Activated CD4-positive, alpha-beta memory T cell treated with anti-CD3 and anti-CD28 coated beads, Interleukin-2, amount 10 ng/mL, durations not matched to agents 7 days and 5 days (primary cell): Measurements from ENCODE around the gene MAPK13. TPM values are rescaled to one million over a fixed set of nuclear protein-coding genes. Genes with fewer than 3 reads are reported as not detected.

Experiments used
- CTCF ChIA-PET: fragments of 350-600 bp; sonication (Branson Sonifier 250); formaldehyde crosslinking; loops from one replicate; lab custom pipeline; 2021; ENCODE audit warnings: antibody characterized with exemption, inconsistent platforms; lab: Charles Lee
- POLR2A ChIA-PET: fragments of 350-600 bp; sonication (Branson Sonifier 250); formaldehyde crosslinking; loops from one replicate; lab custom pipeline; 2021; ENCODE audit warnings: antibody characterized with exemption; lab: Charles Lee
- DNase-seq: peaks from one replicate; pipeline ENCODE4 v3.0.0-alpha.2; 2020
- H3K27ac Mint-ChIP-seq: one replicate; pipeline ENCODE4 v1.8.0; 2021; ENCODE audit warnings: mild to moderate bottlenecking, mixed read lengths
- H3K27me3 Mint-ChIP-seq: one replicate; pipeline ENCODE4 v1.8.0; 2021; ENCODE audit warnings: mixed read lengths
- H3K36me3 Mint-ChIP-seq: one replicate; pipeline ENCODE4 v1.8.0; 2021; ENCODE audit warnings: low read depth, mixed read lengths
- H3K4me1 Mint-ChIP-seq: one replicate; pipeline ENCODE4 v1.8.0; 2021; ENCODE audit warnings: mixed read lengths
- H3K4me3 Mint-ChIP-seq: one replicate; pipeline ENCODE4 v1.8.0; 2021; ENCODE audit warnings: mild to moderate bottlenecking, mixed read lengths
- H3K9me3 Mint-ChIP-seq: one replicate; pipeline ENCODE4 v1.8.0; 2021; ENCODE audit warnings: mixed read lengths
- total RNA-seq, 2 experiments: library from RNA; stranded (reverse); gene quantifications; one replicate each; pipeline ENCODE4 v1.2.3, GENCODE V29; 2021

The MAPK13 gene
- total RNA-seq, 2 experiments from 2014 or later: 53.7 to 56.2 TPM

- Mint-ChIP-seq H3K27ac (peak overlapping the region; percentile 61), H3K27me3 (no peaks in the 10 kb centered on the region), H3K4me1 (peaks cover 23% of the 10 kb centered on the region), H3K9me3 (peaks cover 3% of the 10 kb centered on the region), H3K36me3 (no peaks in the 10 kb centered on the region), H3K4me3 (no peak overlapping the region)
- POLR2A ChIA-PET: interaction anchor here (1.5 to 3.1 kb wide), 3 partner anchors 30 to 48 kb away, joined by 4 to 12 read pairs (median 4); no protein-coding TSS in a partner anchor
- CTCF ChIA-PET: no interaction called here
- DNase-seq: no peak
Measured at GRCh38 chr6:36169023-36170007, 39.0 kb downstream of the MAPK13 start.

- no peak overlapping the region for H3K4me3 Mint-ChIP-seq
- ChIA-PET CTCF (interaction anchor here (0.7 to 1.9 kb wide), 4 partner anchors 31 to 132 kb away, joined by 3 to 4 read pairs (median 4); no protein-coding TSS in a partner anchor), POLR2A (interaction anchor here (3.1 kb wide), 1 partner anchor 50 kb away, joined by 12 read pairs; no protein-coding TSS in a partner anchor)
- H3K4me1 Mint-ChIP-seq: peaks cover 23% of the 10 kb centered on the region
- H3K27me3 Mint-ChIP-seq: no peaks in the 10 kb centered on the region
- H3K27ac Mint-ChIP-seq: no peak overlapping the region
- no peaks in the 10 kb centered on the region for H3K9me3 Mint-ChIP-seq
- DNase-seq: no peak
- peaks cover 2% of the 10 kb centered on the region for H3K36me3 Mint-ChIP-seq
Measured at GRCh38 chr6:36170704-36171103, 40.4 kb downstream of the MAPK13 start.

- CTCF ChIA-PET: interaction anchor here (0.7 to 1.9 kb wide), 5 partner anchors 24 to 131 kb away, joined by 3 to 4 read pairs (median 3); no protein-coding TSS in a partner anchor
- no peak for DNase-seq
- H3K4me1 Mint-ChIP-seq: peaks cover 24% of the 10 kb centered on the region
- POLR2A ChIA-PET: interaction anchor here (1.5 to 3.1 kb wide), 2 partner anchors 40 to 51 kb away, joined by 5 to 12 read pairs; no protein-coding TSS in a partner anchor
- no peak overlapping the region for H3K4me3 Mint-ChIP-seq
- peaks cover 6% of the 10 kb centered on the region for H3K36me3 Mint-ChIP-seq
- H3K27me3 Mint-ChIP-seq: no peaks in the 10 kb centered on the region
- H3K9me3 Mint-ChIP-seq: peaks cover under 1% of the 10 kb centered on the region
- H3K27ac Mint-ChIP-seq: no peak overlapping the region
Measured at GRCh38 chr6:36171573-36171972, 41.3 kb downstream of the MAPK13 start.

GRCh38 chr6:36177166-36177565 is 46.9 kb downstream of the MAPK13 start:
- CTCF ChIA-PET: no interaction called here
- Mint-ChIP-seq H3K36me3 (peaks cover 19% of the 10 kb centered on the region), H3K4me3 (no peak overlapping the region), H3K27me3 (peaks cover 14% of the 10 kb centered on the region), H3K27ac (no peak overlapping the region), H3K9me3 (peaks cover 18% of the 10 kb centered on the region), H3K4me1 (peaks cover 11% of the 10 kb centered on the region)
- POLR2A ChIA-PET: interaction anchor here (1.0 kb wide), 1 partner anchor 34 kb away, joined by 3 read pairs; no protein-coding TSS in a partner anchor
- DNase-seq: no peak

GRCh38 chr6:36178544-36178943 is 48.2 kb downstream of the MAPK13 start:
- peaks cover 18% of the 10 kb centered on the region for H3K9me3 Mint-ChIP-seq
- no peak overlapping the region for H3K27ac Mint-ChIP-seq
- H3K4me1 Mint-ChIP-seq: peaks cover 11% of the 10 kb centered on the region
- ChIA-PET POLR2A (no interaction called here), CTCF (no interaction called here)
- peaks cover 17% of the 10 kb centered on the region for H3K27me3 Mint-ChIP-seq
- no peak for DNase-seq
- H3K36me3 Mint-ChIP-seq: peaks cover 19% of the 10 kb centered on the region
- no peak overlapping the region for H3K4me3 Mint-ChIP-seq

GRCh38 chr6:36180126-36180525 is 49.8 kb downstream of the MAPK13 start:
- CTCF ChIA-PET: no interaction called here
- peaks cover 18% of the 10 kb centered on the region for H3K9me3 Mint-ChIP-seq
- peaks cover 17% of the 10 kb centered on the region for H3K27me3 Mint-ChIP-seq
- H3K4me1 Mint-ChIP-seq: peaks cover 11% of the 10 kb centered on the region
- peaks cover 19% of the 10 kb centered on the region for H3K36me3 Mint-ChIP-seq
- no peak overlapping the region for H3K27ac Mint-ChIP-seq
- no peak overlapping the region for H3K4me3 Mint-ChIP-seq
- DNase-seq: no peak
- POLR2A ChIA-PET: no interaction called here

- Mint-ChIP-seq H3K27me3 (peaks cover 8% of the 10 kb centered on the region), H3K27ac (no peak overlapping the region), H3K36me3 (no peaks in the 10 kb centered on the region), H3K9me3 (peaks cover 2% of the 10 kb centered on the region), H3K4me3 (no peak overlapping the region), H3K4me1 (no peaks in the 10 kb centered on the region)
- CTCF ChIA-PET: no interaction called here
- POLR2A ChIA-PET: no interaction called here
- DNase-seq: no peak
Measured at GRCh38 chr6:36184311-36184710, 54.0 kb downstream of the MAPK13 start.

GRCh38 chr6:36186199-36186598 is 55.9 kb downstream of the MAPK13 start:
- no peak for DNase-seq
- Mint-ChIP-seq H3K27ac (no peak overlapping the region), H3K4me1 (no peaks in the 10 kb centered on the region), H3K27me3 (peaks cover 5% of the 10 kb centered on the region), H3K4me3 (no peak overlapping the region), H3K36me3 (no peaks in the 10 kb centered on the region), H3K9me3 (peaks cover 2% of the 10 kb centered on the region)
- CTCF ChIA-PET: no interaction called here
- POLR2A ChIA-PET: no interaction called here

- H3K27ac Mint-ChIP-seq: no peak overlapping the region
- ChIA-PET CTCF (no interaction called here), POLR2A (no interaction called here)
- H3K4me3 Mint-ChIP-seq: no peak overlapping the region
- H3K27me3 Mint-ChIP-seq: peaks cover 10% of the 10 kb centered on the region
- H3K9me3 Mint-ChIP-seq: no peaks in the 10 kb centered on the region
- no peaks in the 10 kb centered on the region for H3K36me3 Mint-ChIP-seq
- no peaks in the 10 kb centered on the region for H3K4me1 Mint-ChIP-seq
- no peak for DNase-seq
Measured at GRCh38 chr6:36187446-36187845, 57.1 kb downstream of the MAPK13 start.

Other genes with a start within 250 kb of the MAPK13 start
- 10 to 100 TPM; 83.0 to 85.4 TPM for gene SRPK1, start 209.4 kb upstream of the MAPK13 start, total RNA-seq
- not detected for gene SLC26A8, start 105.9 kb upstream of the MAPK13 start, total RNA-seq
- gene MAPK14, start 102.7 kb upstream of the MAPK13 start, total RNA-seq: 10 to 100 TPM; 71.4 to 72.2 TPM
- gene BRPF3, start 66.2 kb downstream of the MAPK13 start, total RNA-seq: 10 to 100 TPM; 21.6 to 21.8 TPM
- under 1 TPM in 1 of 2 experiments, not detected in 1; 0.13 TPM for gene PNPLA1, start 139.5 kb downstream of the MAPK13 start, total RNA-seq
- not detected for gene BNIP5, start 206.4 kb downstream of the MAPK13 start, total RNA-seq